ENCODE data around the gene ADGRG3.

- no peak for TF ChIP-seq ZFP3 (CRISPR knock-in tag; IDR thresholded peaks at IDR 0.05)
- TF ChIP-seq ISL1 (CRISPR knock-in tag; IDR thresholded peaks at IDR 0.05), result no peak
- TF ChIP-seq ZNF8 (CRISPR knock-in tag; IDR thresholded peaks at IDR 0.05), result no peak
- TF ChIP-seq, protein P1, sequence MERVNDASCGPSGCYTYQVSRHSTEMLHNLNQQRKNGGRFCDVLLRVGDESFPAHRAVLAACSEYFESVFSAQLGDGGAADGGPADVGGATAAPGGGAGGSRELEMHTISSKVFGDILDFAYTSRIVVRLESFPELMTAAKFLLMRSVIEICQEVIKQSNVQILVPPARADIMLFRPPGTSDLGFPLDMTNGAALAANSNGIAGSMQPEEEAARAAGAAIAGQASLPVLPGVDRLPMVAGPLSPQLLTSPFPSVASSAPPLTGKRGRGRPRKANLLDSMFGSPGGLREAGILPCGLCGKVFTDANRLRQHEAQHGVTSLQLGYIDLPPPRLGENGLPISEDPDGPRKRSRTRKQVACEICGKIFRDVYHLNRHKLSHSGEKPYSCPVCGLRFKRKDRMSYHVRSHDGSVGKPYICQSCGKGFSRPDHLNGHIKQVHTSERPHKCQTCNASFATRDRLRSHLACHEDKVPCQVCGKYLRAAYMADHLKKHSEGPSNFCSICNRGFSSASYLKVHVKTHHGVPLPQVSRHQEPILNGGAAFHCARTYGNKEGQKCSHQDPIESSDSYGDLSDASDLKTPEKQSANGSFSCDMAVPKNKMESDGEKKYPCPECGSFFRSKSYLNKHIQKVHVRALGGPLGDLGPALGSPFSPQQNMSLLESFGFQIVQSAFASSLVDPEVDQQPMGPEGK (CRISPR knock-in tag; IDR thresholded peaks at IDR 0.05; ENCODE audit: borderline replicate concordance), result no peak
These were observed 17.5 kb downstream of the ADGRG3 start for GRCh38 chr16:57685633-57686032.
